ENCODE results near the gene LEPR.
A peak's percentile ranks its signal among the peaks of the same experiment; 100 is the strongest.

The LEPR gene

DNA sequence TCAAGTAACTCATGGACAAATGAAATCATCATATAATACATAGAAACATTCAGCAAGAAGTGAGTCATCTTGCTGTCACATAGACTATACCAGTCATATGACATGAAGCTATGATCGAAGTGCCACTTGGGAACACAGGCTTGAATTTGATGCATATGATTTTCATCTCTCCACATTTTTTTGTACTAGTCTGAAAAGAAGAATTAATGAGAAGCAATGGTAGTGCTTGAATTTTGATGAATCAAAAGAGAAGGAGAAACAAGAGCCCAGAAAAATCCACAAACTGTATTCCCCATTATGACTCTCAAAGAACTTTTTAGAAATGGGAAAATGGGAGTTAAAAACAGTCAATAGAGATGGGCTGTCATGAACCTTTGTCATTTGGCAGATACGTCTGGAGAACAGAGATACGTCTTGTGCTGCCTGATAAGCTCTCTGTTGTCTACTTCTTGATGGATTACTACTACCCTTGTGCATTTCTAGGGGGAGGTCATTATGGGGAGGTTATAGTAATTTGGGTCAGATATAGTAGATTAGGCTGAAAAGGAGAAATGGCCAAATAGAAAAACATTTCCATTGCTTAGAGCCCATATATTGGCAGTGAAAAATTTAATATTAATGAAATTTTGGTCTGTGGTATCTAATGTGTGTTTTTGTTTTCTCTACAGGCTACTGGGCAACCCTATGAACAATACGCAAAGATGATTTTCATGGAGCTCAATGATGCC lies 8.0 kb upstream of the LEPR start:
- no peak for DNase-seq (ENCODE audit: low read depth)

DNA sequence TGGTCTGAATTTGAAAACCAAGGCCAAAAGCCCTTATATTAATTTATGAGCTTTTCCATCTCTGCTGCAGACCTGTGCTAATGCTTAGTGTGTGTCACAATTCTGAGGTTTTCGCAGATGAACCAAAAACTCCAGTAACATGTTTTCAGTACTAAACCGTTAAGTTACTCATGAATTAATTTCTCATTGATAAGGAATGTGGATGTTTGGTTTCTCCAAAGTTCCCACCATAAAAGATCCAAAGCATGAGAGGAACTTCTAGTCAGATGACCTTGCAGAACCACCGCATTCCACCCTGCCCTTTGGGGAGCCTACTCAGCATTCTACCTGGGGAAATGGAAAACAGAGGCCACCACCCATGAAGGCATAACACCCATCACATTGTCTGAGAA lies 7.5 kb upstream of the LEPR start:
- DNase-seq (ENCODE audit: low read depth), result no peak

DNA sequence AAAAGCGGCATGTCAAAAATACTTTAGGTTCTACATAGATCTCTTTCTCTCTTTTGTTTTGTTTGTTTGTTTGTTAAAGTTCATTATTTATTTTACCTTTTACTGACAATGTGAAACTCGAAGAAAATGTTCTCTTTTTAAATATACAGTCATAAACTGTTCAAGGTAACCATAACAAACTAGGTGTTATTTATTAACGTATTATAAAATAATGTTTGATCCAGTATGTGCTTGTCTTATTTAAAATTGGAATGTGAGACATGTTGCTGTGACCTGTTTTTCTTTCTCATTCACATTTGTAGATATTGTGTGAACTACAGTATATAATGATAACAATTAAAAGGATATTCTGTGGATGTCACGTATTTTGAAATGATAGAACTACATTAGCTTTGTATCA lies 5.9 kb upstream of the LEPR start:
- DNase-seq (ENCODE audit: low read depth), result no peak

DNA sequence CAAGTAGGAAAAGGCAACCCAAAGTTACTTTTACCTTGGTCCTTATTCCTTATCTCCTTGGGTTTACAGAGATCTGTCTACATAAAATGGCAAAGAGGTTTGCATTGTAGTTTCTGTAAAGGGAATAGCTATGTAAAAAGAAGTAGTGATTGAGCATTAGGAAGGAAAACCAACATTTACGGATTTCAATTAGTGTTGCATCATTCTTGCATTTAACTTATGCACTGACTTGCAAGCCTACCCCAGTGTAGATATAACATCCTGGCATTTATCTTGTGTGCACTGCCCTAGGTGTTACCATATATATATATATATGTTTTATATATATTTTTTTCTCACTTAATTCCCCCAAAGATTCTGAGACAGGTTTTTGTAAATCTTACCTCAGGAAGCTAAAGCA lies 3.7 kb upstream of the LEPR start:
- no peak for DNase-seq (ENCODE audit: low read depth)

DNA sequence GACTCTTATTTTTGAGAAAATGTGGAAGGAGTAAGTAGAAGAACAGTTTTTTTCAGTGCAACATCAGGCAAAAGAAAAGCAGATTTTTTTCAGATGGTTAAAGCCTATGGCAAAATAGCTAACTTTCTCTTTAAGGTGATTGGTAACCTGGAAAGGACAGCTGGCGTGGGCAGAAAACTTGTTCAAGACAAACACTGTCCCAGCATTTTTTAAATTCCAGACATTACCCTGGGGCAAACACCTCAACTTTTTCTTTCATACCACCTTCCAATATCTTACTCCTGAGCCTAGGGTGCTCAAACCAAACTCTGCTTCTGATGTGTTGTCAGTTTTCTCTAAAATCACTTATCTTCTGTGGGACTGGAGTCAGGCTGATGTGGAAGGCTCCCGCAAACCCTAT lies 2.7 kb upstream of the LEPR start:
- DNase-seq (ENCODE audit: low read depth), result no peak

DNA sequence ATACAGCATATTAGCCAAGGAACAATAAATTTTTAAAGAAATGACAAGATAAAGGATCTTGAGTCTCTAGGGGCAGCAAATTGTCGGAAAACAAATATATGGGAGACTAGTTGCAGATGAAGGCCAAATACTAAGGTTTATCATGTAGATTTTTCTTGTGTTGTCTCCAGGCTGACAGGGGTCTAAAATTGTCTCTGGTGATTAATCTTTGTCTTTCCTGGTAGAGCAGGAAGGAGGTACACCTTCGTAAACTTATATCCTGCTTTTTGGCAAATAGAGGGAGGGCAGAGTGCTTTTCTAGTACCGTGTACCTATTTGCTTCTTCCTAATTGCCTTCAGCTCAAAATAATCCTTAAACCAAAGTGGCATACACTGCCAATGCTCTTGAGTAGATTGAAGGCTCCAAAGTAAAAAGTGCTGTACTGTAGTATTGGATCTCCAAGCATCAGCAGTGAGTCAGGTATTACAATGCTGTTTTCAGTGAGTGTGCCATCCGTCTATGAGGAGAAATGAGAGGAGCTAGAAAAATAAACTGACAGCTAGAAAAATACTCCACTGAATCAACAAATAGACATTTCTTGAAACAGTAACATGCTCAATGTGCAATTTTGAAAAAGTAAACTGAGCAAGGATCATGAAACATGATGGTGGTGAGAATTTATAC lies 1.8 kb upstream of the LEPR start:
- DNase-seq (ENCODE audit: low read depth), result no peak

DNA sequence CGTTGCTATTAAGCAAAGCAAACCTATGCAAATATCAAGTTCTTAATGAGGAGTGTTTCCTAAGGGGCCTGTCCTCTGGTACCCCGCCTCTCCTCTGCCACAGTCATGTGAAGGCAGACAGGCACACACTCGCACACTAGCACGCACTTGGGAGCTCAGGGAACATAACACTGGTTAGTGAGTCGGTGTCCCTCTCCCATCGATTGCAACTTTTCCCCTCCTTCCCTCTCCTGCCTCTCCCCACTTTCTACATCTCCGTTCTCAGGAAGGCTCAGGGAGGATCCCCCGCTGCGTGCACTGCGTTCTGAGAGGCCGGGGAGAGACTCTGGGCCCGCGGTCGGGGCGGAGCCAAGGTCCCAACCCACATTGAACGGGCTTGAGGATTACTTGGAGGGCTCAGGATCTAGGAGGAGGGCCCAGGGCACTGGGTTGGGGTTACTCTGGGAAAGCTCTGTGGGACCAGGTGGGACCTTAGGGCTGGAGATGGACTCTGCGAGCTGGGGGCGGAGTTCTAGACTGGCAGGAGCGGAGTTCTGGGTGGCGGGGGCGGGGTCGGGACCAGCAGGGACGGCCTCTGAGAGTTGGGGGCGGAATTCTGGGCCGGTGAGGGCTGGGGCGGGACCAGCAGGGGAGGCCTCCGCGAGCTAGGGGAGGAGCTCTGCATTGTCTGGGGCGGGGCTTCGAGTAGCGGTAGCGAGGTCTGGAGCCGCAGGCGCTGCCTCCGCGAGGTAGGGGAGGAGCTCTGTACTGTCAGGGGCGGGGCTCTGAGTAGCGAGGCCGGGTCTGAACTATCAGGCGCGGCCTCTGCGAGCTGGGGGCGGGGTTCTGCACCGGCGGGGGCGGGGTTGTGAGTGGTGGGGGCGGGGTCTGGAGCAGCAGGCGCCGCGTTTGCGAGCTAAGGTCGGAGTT lies 533 bp upstream of the LEPR start:
- peak; percentile 99 for DNase-seq (ENCODE audit: low read depth)

DNA sequence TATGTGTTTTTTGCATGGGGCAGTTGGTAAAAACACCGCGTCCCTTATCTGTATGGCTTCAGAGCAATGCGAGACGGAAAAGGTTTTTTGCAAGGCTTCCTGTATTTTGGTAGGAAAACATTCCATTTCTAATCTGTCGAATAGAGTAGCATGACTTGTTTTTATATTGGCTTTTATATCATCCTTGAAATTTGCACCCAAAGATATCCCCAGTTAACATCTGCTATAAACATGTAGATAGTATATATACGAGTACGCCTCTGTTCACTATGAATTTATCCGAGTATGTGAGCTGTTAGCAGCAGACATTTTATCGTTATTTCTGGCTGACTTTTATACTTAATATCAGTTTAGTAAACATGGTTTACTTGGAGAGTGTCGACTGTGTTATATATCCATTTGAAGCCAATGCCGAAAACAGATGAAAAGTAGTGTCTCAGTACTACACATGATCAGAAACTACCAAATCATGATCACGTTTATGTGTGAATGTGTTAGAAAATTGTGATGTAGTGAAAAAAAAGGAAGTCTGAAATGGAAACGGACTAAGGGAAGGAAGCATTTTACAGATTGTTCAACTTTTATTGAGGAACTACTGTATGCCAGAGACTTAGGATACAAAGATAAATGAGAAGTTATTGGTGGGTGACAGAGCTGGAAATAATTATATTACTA lies 1.0 kb downstream of the LEPR start:
- DNase-seq (ENCODE audit: low read depth), result no peak

DNA sequence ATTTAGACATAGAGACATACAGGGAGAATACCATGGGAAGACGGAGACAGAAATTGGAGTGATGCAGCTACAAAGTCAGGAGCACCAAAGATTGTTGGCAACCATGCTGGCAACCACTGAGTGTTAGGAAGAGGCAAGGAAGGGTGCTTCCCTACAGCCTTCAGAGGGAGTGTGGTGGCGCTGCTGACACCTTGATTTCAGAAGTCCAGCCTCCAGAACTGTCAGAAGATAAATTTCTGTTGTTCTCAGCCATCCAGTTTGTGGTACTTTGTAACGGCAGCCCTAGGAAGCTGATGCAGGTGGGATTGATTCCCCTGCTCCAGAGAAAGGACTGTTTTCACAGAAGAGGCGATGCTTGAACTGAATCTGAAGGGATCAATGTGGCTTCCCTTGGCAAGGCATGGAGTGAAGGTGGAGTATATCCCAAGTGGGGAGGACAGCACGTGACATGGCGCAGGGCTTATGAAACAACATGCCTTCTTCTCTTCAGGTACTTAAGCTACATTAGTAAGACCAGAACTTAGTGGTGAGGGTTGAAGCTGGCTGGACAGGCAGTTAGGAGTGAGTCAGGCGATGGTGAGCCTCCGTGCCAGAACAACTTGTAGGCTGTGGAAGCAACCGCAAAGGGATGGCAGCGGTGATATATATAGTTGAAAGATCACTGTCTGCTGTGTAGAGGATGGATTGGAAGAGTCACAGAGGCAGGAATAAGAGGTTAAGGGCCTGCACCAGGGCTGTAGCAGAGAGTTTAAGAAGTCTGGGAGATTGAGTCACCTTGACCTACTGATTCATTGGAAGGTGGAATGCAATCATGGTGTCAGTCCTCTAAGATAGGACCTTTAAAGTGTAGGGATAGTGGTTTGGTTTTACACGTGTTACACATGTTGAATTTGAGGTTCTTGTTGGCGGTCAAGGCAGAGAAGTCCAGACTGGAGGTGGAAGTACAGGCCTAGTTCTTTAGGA lies 2.1 kb downstream of the LEPR start:
- DNase-seq (ENCODE audit: low read depth), result no peak

DNA sequence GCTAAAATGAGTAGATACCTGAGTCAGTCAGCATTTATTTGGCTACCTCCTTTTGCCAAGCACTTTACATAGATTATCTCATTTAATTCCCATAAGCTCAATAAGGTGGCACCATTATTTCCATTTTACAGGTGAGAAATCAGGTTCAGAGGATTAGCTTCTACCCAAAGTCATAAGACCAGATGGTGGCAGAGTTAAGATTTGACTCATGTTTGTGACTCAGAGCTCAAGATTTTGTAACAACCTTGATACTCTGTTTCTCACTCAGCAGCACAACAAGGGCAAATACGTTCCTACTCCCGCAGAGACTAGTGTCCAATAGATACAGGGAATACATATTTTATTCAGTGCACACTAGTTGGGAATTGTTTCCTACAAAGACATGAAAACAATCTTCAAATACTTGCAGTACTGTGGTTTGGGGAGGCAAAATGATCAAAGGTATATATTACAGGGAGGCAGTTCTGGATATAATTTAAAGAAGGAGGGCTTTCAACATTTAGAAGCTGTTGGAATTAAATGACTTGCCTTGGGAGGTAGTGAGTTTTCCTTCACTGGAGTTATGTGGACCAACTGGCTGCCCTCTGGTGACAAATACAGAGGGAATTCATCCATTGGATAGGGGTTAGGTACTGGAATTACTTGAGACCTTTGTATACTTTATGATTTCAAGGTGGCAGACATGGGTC lies 3.6 kb downstream of the LEPR start:
- no peak for DNase-seq (ENCODE audit: low read depth)

DNA sequence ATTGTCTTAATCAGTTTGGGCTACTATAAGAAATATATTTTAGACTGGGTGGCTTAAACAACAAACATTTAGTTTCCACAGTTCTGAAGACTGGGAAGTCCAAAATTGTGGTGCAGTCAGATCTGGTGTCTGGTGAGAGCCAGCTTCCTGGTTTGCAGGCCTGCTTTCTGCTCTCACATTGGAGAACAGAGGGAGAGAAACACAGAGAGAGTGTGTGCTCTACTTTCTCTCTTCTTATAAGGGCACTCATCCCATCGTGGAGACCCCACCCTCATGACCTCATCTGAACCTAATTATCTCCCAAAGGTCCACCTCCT lies 4.1 kb downstream of the LEPR start:
- DNase-seq (ENCODE audit: low read depth), result no peak

DNA sequence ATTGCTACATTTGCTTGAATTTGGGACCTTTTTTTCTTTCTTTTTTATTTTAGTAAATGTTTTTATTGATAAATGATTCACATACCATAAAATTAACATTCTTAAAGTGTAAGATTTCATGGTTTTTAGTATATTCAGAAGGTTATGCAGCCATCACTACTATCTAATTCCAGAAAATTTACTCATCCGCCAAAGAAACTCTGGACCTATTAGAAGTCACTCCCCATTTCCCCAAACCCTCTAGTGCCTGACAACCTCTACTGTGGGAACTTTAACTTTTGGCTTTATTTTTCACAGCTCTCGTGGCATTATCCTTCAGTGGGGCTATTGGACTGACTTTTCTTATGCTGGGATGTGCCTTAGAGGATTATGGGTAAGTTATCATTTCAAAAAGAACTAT lies 4.5 kb downstream of the LEPR start:
- no peak for DNase-seq (ENCODE audit: low read depth)

DNA sequence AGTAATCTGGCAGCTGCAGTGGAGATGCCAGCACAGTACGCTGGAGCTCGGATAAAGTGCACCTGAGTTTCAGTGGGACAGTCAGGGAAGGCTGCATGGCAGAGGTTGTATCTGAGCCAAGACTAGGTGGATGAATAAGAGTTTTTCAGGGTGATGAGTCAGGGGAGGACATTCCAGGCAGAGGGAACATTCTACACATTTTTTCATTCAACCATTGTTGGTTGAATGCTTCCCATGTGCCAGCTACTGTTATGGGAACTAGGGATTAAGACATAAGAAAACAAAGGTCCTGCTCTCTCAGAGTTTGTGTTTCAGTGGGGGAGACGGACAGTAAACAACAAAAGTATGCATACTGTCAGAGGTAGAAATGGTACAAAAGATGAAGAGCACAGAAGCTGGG lies 5.2 kb downstream of the LEPR start:
- no peak for DNase-seq (ENCODE audit: low read depth)

DNA sequence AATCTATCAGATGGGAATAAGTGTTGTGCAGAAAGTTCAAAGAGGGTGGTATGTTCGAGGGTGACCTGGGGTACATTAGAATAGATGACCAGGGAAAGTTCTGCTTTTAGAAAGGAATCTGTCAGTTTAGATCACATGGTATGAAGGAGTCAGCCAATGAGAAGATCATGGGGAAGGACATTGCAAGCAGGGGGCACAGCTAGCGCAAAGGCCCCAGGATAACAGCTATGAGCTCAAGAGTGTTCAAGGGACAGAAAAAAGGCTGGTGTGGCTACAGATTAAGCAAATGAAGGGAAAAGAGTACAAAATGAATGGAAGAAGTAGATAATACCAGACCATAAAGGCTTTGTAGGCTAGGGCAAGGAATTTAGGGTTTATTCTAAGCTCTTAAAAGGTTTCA lies 8.6 kb downstream of the LEPR start:
- DNase-seq (ENCODE audit: low read depth), result no peak

DNA sequence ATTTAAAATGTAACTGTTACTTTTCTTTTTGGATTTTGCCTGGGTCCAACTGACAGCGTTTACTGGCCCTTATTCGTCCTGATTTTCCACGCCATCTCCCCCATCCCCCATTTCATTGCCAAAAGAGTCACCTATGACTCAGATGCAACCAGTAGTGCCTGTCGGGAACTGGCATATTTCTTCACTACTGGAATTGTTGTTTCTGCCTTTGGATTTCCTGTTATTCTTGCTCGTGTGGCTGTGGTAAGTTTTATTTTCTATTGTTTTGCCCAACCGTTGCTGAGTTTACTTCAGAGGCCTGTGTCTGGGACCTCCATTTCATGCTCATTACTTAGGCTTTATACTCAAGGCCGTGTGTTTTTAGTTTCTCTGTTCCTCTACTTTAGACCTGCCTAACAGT lies 9.3 kb downstream of the LEPR start:
- DNase-seq (ENCODE audit: low read depth), result no peak

DNA sequence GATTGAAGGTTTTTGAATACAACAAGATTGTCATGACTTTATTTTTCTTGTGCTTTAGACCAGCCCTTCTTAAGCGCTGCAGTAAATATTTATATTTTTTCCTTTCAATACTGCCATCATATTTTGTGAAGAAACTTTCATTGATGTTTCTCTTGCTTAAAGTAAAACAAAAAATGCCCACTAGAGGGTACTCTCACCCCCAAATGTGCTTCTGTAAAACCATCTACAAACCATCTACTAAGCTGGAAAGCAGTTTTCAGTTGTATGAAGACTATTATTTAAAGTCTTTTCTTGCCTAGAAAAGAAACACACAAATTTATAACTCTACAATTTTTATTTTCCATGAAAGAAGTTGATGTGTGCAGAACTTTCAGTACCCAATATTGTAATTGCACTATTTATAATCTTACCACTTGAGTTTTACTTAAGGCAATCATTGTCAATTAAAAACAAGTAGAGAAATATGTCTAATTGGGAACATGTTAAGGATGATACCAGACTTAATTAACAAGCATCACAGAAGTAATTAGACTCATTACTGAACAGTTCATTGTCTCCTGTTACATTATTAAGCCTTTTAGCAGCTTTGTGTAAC lies 10.7 kb downstream of the LEPR start:
- DNase-seq (ENCODE audit: low read depth), result no peak

DNA sequence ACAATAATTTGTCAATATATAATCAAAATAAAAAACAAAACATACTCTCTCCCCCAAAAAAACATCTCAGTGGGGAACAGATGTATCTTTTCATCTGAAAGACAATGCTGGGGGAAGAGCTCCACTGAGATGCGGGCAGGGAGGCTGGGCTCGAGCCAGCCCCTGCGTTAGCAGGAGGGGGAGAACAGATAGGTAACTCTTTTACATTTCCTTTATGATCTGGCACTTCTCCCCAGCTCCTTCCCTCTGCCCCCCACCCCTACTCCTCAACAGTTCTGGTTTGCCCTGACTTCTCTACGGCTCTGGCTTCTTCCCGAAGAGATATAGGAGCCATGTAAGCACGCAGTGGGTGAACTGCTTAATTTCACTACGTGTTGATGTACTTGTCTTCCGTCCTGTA lies 12.4 kb downstream of the LEPR start:
- DNase-seq (ENCODE audit: low read depth), result no peak

DNA sequence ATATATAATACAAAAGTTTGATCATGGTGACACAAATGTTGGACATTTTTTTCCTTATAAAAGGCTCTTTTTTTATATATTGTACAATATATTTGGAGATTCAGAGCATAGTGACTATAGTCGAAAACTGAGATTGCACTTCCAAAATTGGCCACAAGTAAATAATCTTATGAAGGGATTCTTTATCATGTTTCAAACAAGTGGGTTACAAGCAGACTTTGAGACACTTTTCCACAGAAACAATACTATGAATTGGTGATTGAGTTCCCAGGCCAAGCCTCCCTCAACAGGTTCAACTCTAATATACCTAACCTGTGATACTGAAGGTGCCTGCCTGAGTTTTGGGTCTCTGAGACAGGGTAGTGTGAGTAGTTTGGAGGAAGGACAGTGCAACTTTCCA lies 13.8 kb downstream of the LEPR start:
- DNase-seq (ENCODE audit: low read depth), result no peak

DNA sequence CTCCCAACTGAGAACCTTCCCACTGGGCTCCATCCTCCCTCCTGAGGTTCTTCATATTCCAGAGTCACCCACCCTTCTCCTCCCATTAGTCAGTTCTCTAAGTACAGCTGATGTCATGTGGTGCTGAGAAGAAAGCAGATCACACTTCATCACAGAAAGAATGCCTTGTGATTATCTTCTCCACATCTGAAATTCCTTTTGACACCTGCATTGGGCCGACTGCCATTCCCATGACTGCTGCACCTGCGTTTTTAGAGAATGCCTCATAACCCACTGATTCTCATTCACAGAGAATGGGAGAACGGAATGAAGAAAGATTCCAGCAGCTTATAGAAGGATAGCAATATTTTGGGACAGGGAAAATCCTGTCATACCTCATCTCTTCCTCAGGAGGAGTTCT lies 14.3 kb downstream of the LEPR start:
- DNase-seq (ENCODE audit: low read depth), result no peak

DNA sequence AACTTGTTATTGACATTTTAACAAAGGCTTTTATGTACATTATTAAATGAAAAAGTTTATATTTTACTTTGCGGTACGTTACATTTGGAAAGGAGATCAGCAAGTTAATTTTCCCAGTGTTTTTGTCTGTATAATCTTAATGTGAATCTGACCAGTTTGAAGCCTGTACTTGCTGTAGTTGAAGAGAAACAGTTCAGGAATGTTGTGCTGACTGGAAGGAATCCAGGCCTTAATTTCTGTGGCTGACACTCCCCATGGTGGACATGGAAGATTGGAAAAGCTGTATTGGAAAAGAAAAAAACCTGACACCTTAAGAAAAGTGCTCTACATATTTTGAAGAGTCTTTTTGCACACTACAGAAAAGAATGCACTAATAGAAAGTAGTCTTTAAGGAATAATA lies 15.5 kb downstream of the LEPR start:
- DNase-seq (ENCODE audit: low read depth), result no peak
